Activated effector memory CD4-positive, alpha-beta T cell treated with anti-CD3 and anti-CD28 coated beads, Interleukin-2, amount 50 U/mL, for 16 hours (primary cell): ENCODE data around the gene AHDC1.

Experiments used
- DNase-seq: peaks from one replicate; pipeline ENCODE4 v3.0.0-alpha.2; 2020

AHDC1 gene

GRCh38 chr1:27596261-27596660 lies 7.7 kb downstream of the AHDC1 start:
- DNase-seq = no peak

GRCh38 chr1:27595597-27595996 lies 8.3 kb downstream of the AHDC1 start:
- no peak for DNase-seq

GRCh38 chr1:27594564-27595510 lies 9.1 kb downstream of the AHDC1 start:
- no peak for DNase-seq

- DNase-seq = no peak
Measured at GRCh38 chr1:27593678-27594563, 10.0 kb downstream of the AHDC1 start.

GRCh38 chr1:27592931-27593677 lies 10.8 kb downstream of the AHDC1 start:
- DNase-seq = no peak

GRCh38 chr1:27592232-27592930 lies 11.6 kb downstream of the AHDC1 start:
- no peak for DNase-seq

- no peak for DNase-seq
Measured at GRCh38 chr1:27591622-27592021, 12.3 kb downstream of the AHDC1 start.

GRCh38 chr1:27590917-27591508 lies 12.9 kb downstream of the AHDC1 start:
- no peak for DNase-seq

GRCh38 chr1:27589841-27590426 lies 14.0 kb downstream of the AHDC1 start:
- DNase-seq = no peak

GRCh38 chr1:27589441-27589840 lies 14.5 kb downstream of the AHDC1 start:
- DNase-seq = no peak

- DNase-seq = no peak
Measured at GRCh38 chr1:27588256-27589232, 15.4 kb downstream of the AHDC1 start.

- DNase-seq = no peak
Measured at GRCh38 chr1:27585684-27586083, 18.3 kb downstream of the AHDC1 start.

GRCh38 chr1:27584453-27584852 lies 19.5 kb downstream of the AHDC1 start:
- DNase-seq = no peak

GRCh38 chr1:27583479-27583878 lies 20.5 kb downstream of the AHDC1 start:
- no peak for DNase-seq

GRCh38 chr1:27581823-27582243 lies 22.1 kb downstream of the AHDC1 start:
- no peak for DNase-seq

GRCh38 chr1:27577504-27578188 lies 26.3 kb downstream of the AHDC1 start:
- no peak for DNase-seq

- no peak for DNase-seq
Measured at GRCh38 chr1:27576806-27577227, 27.1 kb downstream of the AHDC1 start.

GRCh38 chr1:27575840-27576331 lies 28.1 kb downstream of the AHDC1 start:
- DNase-seq = no peak
